Stimulated activated CD8-positive, alpha-beta memory T cell treated with anti-CD3 and anti-CD28 coated beads, Interleukin-4, amount 100 ng/mL, for 48 hours (primary cell): ENCODE data around the gene RPTOR.

ENCODE experiments used
- DNase-seq: peaks from one replicate; pipeline ENCODE4 v3.0.0-alpha.2; 2020

The RPTOR gene

DNA sequence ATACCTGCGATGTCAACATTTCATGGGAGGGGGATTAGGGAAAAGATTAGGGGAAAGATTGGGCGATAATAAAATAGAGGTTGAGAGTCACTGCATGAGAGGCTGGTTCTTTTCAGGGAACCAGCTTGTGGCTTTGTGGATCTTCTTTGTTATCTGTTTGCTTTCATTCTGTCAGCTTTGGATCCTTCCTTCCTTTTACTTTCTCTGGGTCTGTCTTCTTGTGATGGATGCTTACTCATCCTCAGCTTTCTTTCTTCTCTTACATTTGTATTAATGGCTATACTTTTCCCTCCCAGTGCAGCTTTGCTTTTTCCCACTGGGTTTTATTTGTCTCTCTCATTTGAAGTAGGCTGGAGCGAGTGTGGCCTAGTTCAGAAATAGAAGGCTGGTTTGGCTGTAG, 47.1 kb downstream of the RPTOR start:
- no peak for DNase-seq

DNA sequence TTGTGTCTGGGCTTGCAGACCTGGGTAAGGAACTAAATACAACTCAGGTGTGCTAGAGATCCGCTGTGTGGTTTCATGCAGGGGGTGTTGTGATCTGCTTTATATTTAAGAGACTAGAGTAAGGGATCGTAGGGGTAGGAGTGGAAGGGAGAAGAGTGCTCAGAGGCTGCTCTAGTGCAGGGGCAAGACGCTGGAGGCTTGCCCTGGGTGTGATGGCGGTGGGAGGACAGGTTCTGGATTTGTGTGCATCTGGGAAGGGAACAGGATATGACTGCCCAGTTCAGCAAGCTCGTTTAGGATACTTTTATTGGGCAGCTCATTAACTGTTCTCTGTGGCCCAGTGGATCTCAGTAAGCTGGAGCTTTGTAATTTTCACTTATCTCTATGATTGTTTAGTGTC, 47.6 kb downstream of the RPTOR start:
- no peak for DNase-seq

DNA sequence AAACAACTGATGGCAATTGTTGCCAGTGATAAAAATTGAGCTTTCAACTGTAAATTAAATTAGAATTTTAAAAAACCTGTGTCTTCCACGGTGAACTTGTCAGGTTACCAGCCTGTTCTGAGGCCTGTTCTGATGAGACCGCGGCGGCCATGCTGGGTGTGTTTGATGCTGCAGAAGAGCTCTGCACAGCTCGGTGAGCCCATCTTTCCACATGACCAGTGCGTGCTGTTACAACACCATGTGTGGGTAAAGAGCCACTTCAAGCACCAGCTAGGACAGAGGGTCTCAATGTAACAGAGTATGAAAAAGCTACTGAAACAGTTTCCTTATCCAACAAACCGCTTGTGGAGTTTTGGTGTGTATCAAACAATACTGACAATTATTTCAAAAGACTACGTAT, 48.5 kb downstream of the RPTOR start:
- DNase-seq = no peak

DNA sequence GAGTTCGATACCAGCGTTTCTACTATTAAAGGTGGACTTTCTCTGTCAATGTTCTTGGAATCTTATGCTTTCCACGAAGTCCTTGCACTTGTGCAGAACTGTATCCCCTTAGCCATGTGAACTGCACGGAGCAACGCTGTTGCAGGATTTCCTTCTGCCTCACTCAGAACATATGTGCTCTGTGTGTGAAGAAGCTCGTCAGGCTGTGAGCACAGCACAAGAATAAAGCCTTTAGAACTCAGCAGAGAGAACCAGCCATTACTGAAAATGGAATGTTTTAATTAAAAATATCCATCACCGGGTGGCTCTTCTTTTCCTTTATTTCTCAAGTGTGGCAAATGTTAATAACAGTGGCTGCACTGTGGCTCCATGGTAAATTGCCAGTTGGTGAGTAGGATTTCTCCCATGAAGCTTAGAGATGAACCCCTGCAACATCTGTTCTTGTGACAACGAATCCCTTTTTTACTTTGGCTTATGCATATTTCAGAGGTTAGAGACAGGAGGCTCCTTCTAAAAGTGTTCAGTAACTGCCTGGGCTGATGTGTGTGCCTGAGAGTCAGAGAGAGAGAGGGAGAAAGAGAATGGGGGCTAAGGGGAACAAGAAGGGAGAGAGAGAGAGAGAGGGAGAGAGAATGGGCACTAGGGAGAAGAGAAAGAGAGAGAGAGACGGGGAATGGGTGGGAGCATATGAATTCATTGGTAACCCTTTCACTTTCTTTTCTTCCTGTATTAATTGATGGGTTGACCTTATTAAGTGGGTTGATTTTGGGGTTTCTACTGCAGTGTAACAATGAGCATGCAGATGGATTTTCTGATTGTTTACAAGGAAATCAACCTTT, 50.0 kb downstream of the RPTOR start:
- DNase-seq = no peak

DNA sequence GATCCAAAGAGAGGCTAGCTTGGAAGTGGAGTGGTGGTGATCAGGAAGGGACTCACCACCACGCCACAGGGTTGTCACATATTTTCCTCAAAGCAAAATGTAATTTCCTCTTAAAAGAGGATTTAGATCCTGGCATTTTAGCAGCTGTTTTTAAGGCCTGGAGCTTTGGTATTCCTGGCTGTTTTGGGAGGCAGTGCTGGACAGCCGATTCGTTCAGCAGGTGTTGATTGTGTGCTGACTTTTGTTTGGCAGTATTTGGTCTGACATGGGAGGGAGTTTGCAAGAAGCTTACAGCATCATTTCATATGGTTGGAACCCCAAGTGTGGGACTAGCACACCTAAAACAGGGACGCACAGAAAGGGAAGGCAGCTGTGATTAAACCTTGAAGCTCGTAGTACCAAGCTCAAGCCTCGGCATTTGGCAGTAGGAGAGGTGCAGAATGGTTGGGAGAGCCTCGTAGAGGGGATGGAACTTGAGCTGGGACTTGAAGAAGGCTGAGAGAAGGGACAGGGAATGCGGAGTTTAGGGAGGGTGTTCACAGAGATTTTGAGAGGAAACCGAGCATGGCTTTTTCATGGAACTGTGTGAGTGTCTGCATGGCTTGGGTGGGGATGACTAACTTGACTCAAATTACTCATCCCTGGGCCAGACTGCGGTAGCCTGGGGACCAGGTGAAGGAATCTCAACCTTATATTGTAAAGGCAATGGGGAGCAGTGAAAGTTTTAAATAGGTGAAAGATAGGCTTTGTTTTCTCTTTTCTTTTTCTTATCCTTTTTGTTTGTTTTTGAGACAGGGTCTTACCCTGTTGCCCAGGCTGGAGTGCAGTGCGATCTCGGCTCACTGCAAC, 52.3 kb downstream of the RPTOR start:
- DNase-seq = peak; percentile 54

DNA sequence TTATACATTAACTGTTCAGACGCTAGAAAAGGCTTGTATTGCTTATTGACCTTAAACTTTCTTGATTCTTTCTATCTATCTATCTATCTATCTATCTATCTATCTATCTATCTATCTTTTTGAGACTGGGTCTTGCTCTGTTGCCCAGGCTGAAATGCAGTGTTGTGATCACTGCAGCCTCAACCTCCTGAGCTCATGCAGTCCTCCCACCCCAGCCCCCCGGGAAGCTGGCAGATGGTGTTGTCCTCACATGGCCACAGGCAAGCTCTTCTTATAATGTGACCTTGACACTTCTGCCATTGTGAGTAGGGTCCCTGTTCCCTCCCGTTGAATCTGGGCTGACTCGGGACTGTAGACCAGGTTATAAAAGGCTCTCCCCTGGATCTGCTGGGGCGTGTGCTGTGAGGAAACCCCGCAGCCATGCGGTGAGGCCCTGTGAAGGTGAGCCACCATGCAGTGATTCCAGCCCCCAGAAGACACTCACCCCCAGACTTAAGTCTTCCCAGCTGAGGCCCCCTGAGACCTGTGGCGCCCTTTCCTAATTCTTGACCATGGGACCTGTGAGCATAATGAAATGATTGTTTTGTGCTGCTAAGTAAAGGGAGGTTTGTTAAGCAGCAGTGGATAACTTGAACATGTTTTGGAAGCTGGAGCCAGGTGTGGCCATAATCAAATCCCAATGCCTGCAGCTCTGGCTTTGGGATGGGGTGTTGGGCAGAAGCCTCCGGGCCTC, 54.3 kb downstream of the RPTOR start:
- DNase-seq = no peak

DNA sequence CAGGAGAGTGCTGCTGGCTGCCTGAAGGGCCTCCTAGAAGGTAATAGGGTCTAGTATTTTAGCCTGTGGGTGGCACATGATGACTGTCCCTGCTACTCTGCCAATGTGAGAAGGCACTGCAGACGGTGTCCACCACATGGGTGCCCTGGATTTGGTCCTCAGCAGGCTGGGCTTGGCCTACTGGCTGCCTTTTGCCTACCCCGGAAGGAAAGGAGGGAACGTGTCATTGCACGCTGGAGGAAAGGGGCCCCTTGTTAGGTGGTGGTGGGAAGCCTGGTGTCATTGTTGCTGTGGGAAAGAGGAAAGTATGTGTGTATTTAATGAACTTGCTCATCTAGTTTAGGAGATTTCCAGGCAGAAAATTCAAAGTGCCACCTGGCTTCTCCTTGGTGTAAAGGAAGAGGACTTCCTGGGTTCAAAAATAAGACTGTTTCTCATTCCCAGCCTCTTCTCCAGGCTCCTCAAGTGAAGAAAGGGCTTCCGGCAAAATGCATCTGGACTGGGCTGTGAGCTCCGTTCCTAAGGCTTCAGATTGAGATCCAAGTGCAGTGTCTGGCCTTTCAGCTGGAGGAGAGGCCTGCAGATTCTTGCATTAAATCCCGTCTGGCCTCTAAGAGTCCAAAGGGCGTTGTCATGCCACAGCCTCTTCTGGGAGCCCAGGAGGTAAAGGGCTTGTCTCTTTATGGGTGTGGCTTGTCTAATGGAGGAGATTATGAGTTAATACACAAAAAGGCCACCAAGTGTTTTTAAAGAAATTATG, 55.1 kb downstream of the RPTOR start:
- no peak for DNase-seq

DNA sequence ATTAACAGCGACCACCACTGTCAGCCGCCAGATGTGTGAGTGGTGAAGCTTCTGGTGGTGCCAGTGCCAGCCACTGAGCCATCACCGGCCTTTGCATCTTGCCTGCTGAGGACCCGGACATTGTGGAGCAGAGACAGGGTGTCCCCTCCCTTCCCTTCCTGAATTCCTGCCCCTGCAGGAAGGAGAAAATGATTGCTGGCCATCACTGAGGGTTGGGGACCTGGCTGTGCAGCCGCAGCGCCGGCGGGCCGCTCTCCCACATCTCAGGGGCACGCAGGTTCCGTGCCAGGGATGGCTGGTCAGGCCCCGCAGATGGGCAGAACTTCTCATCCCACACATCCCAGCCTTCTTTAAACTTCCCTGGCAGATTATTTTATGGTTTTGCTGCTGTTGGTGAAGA, 56.5 kb downstream of the RPTOR start:
- DNase-seq = no peak

DNA sequence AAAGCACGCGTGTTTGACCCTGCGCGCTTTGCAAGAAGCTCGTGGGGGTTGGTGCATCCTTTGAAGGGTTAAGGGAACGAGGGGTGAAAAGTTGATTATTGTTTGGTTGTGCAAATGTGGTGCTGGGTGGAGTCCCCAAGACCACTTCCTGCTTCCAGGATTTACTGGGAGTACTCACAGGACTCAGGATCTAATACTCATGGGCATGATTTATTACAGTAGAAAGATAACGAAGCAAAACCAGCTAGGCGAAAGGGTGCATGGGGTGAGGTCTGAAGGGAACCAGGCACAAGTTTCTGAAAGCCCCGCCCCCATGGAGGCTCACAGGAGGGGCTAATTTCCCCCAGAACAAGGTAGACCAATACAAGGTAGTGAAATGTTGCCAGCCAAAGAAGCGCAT, 58.8 kb downstream of the RPTOR start:
- DNase-seq = no peak

DNA sequence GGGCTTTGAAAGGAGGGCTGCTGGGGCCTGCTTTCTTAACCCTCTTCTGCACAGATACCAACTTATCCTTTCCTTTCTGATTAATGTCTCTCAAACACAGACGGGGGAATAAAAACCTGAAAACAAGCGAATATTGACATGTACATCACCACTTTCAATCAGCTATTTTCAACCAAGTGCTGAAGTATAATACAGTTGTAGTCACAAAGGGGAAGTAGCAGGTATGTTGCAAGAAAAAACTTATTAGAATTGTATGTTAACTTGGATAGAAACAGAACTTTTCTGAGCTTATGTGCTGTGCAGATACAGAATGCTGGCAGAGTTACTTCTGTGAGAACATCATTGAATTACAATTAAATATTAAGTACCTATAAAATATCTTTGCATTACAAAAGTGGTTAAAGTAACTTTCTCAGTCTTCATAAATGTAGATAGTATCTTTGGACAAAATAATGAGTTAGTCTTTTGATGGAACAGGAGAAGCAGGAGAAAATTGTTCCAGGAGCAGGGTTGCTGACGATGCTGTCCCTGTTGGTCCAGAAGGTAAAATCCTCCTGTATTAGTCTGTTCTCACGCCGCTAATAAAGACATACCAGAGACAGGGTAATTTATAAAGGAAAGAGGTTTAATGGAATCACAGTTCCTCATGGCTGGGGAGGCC, 59.5 kb downstream of the RPTOR start:
- DNase-seq = no peak

DNA sequence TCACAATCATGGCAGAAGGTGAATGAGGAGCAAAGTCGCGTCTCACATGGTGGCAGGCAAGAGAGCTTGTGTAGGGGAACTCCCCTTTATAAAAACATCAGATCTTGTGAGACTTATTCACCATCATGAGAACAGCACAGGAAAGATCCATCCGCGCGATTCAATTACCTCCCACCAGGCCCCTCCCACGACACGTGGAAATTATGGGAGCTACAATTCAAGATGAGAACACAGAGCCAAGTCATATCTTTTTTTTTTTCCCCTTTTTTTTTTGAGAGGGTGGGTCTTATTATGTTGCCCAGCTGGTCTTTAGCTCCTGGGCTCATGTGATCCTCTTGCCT, 60.0 kb downstream of the RPTOR start:
- no peak for DNase-seq

DNA sequence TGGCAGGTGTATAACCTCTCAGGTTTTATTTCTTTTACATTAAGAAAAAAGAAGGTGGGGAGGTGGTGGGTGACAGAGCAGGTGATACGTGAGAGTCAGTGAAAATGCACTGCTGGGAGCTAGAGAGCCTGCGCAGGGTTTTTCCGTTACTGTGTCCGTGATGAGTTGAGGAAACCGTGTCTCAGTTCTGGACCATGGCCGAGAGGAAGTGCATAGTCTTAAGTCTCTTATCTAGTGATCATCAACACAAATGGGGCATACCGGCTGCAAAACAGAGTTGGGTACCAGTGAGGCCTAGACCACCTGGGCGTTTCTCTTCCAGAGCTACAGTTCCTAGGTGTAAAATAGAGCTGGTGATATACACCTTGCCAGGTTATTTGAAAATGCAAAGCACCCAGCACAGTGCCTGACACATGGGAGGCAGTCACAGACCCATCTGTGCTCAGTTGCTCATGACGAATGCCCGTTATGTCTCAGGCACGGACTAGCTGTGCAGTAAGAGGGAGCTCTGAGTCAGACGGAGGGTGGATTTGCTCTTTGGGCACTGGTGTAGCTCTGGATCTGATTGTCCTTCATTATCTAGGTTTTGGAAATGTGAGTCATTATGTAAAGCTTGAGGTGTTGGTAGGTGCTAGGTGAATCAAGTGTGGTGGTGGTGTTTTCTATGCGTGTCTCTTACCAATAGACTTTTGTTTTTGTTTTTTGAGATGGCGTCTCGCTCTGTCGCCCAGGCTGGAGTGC, 60.9 kb downstream of the RPTOR start:
- DNase-seq = peak; percentile 81

DNA sequence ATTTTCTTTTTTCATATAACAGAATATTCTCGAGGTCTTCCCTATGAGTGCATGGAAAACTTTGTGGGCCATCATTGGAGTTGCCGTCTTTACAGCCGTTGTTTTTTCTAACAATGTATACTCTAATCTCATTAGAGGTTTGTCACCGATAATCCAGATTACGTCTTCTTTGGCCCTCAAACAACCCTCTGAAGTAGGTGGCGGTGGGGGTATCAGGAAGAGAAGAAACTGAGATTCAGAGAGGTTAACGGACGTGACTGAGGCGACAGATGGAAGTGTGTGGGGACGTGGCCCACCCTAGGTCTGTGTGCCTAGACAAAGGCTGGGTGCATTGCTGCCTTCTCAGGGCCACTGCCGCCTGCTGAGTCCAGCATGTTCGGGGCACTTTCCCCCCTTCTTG, 63.7 kb downstream of the RPTOR start:
- no peak for DNase-seq

DNA sequence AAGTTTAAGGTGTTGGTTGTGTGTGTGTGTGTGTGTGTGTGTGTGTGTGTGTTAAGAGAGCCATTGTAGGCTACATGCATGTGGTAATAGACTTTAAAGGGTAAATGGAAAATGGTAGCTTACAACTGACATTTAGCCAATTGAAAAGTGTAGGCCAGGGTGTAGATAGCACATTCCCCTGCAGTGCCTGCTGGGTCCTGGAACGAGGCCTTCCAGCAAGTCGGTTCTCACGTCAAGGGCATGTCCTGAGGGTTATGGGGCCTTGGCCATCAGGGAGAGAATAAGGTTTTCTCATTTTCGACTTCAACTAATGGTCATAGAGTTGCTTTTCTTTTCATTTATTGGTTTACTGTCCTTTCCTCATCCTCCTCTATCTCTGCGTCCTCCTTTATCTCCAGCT, 65.1 kb downstream of the RPTOR start:
- no peak for DNase-seq

DNA sequence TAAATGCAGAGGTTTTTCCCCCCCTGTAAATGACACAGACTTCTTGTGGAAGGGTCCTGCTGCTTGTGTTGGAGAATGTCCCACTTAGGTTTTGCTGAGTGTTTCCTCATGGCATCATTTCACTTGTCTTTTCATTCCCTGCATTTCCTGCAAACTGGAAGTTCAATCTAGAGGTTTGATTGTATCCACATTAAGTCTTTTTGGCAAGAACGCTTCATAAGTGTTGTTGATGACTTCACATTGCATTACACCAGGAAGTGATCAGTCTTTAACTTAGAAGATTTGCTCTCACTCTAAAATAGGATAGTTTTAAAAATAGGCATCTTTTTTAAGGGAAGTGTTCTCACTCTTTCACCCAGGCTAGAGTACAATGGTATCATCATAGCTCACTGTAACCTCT, 67.2 kb downstream of the RPTOR start:
- no peak for DNase-seq

DNA sequence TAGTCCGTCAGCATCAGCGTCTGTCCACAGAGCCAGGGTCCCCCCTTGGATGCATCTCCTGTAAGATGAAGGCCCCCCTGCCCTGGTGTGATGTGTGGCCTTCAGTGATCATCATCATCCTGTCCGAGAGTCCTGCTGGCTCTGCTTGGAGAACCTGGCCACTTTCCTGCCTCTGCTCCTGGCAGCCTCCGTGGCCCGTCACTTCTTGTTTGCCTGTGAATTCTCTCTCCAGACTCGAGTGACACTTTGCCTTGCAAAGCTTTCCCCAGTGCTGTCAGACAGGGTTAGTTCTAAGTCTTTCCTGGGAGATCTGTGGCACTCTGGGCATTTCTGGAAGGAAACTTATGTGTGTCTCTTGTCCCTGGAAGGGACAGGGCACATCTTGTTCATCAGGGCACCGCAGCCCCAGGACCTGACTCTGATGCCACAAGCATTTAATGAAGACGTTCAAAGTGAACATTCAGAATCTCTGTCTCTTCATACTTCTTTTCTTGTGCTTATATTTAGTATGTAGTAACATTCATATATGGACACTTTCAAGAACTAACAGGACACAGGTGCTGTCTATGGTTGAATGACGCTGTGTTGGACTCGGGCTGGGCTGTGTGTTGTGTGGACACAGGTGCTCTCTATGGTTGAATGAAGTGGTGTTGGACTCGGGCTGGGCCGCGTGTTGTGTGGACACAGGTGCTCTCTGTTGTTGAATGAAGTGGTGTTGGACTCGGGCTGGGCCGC, 68.5 kb downstream of the RPTOR start:
- no peak for DNase-seq

DNA sequence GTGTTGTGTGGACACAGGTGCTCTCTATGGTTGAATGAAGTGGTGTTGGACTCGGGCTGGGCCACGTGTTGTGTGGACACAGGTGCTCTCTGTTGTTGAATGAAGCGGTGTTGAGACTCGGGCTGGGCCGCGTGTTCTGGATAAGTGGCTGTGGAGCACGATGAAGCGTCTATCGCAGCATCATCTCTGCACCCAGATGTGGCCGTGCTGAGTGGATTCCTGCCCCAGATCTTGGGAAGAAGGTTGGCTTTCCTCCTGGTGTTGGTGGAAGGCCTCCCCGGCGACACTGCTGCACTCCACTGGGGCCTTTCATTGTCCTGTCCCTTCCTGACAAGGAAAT, 69.1 kb downstream of the RPTOR start:
- DNase-seq = no peak

DNA sequence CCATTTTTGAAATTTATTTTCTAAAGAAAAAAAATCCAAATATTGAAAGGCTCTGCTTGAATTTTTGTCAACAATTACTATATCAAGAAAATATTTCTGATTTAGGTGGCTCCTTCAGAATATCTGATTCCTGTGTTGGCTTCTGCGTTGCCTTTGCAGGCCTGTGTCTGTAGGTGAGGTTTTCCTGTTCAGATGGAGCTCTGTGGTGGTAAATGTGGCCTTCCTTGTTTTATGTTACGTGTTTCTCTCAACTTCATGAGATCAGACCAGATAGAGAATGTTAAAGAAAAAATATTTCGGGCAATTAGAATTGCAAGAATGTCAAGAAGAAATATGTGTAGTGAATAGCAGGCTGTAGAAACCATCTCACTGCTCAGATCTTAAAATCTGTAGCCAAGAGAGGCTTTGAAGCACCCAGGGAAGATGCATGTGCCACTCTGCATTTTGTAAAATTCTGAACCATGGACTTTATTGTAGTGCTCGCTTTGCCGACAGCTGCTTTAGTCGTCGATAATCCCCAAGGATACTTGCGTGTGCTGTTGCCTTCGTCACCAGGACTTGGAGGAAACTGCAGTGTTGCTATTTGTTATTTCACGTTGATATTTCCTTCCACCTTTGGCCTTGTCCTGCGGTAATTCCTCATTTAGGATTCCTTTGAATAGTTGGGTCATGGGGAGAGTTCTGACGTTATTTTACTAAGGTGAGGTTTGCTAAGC, 69.9 kb downstream of the RPTOR start:
- no peak for DNase-seq

DNA sequence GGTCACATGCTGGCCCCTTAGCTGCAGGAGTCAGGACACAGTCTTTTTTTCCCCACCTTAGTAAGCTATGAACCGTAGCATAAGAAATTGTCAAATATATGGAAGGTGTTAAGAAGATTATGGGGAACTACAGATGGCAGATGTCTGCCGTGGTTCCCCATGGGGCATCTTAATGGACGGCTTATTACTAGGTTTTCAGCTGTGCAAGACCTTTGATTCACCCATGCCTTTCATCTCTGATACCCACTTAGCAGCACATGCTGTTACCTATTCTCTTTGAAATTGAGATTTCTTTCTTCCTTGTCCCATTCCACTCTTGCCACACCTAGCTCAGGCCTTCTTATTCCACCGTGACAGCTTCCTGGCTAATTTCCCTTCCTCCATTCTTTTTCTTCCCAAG, 70.7 kb downstream of the RPTOR start:
- DNase-seq = no peak

DNA sequence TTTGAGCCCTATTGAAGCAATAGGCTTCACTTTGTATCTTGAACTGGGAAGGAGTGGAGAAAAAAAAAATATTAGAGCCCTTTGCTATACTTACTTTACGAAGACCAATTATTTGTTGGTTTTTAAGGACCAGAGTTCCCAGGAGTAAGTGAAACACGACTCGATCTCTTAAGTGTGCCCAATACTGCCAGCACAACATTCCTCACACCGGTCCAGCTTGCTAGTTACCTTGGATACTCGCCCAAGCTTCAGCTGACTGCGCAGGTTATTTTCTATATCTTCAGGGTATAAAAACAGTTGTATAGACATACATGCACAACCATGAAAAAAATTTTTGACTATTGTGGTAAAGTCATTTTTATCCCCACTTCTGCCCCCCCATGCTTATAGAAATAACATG, 72.1 kb downstream of the RPTOR start:
- no peak for DNase-seq
